Neural progenitor cell (in vitro differentiated cells): Measurements from ENCODE around the gene FAM163B. TPM values are rescaled to one million over a fixed set of nuclear protein-coding genes. Genes with fewer than 3 reads are reported as not detected.
A peak's percentile ranks its signal among the peaks of the same experiment; 100 is the strongest.

Source experiments
- DNase-seq: peaks from one replicate; pipeline ENCODE4 v3.0.0-alpha.2; 2016; ENCODE audit warnings: low spot score
- H2AFZ ChIP-seq: fragments of 200-600 bp; sonication (generic); replicated peaks from 2 replicates; pipeline ENCODE4 v1.6.1; 2016; ENCODE audit warnings: antibody characterized with exemption
- H3F3A ChIP-seq: fragments of 200-600 bp; sonication (generic); 2 replicates; pipeline ENCODE4 v1.6.1; 2016; ENCODE audit warnings: antibody characterized with exemption, low read depth
- H3K27ac ChIP-seq: fragments of 200-600 bp; sonication (generic); 2 replicates; pipeline ENCODE4 v1.5.1; 2016; ENCODE audit warnings: mild to moderate bottlenecking
- H3K27me3 ChIP-seq: fragments of 200-600 bp; sonication (generic); 2 replicates; pipeline ENCODE4 v1.6.1; 2016; ENCODE audit warnings: mild to moderate bottlenecking, moderate library complexity
- H3K36me3 ChIP-seq: fragments of 200-600 bp; sonication (generic); 2 replicates; pipeline ENCODE4 v1.5.1; 2016
- H3K4me1 ChIP-seq: fragments of 200-600 bp; sonication (generic); 2 replicates; pipeline ENCODE4 v1.6.1; 2016; ENCODE audit warnings: mixed run types
- H3K4me2 ChIP-seq: fragments of 200-600 bp; sonication (generic); 2 replicates; pipeline ENCODE4 v1.6.1; 2016
- H3K4me3 ChIP-seq: fragments of 200-600 bp; sonication (generic); 2 replicates; pipeline ENCODE4 v1.5.1; 2016
- H3K79me2 ChIP-seq: fragments of 200-600 bp; sonication (generic); 2 replicates; pipeline ENCODE4 v1.6.1; 2016; ENCODE audit warnings: low read depth
- H3K9ac ChIP-seq: fragments of 200-600 bp; sonication (generic); 2 replicates; pipeline ENCODE4 v1.6.1; 2016
- H3K9me3 ChIP-seq: fragments of 200-600 bp; sonication (generic); 2 replicates; pipeline ENCODE4 v1.5.1; 2016; ENCODE audit warnings: low read depth
- H4K20me1 ChIP-seq: fragments of 200-600 bp; sonication (generic); 2 replicates; pipeline ENCODE4 v1.6.1; 2016; ENCODE audit warnings: low read depth
- H3K27ac Mint-ChIP-seq: 3 replicates; pipeline ENCODE4 v1.8.0; 2021; ENCODE audit warnings: mixed read lengths
- H3K27me3 Mint-ChIP-seq: 2 replicates; pipeline ENCODE4 v1.8.0; 2022; ENCODE audit warnings: low read depth, mild to moderate bottlenecking, inconsistent platforms, moderate library complexity, mixed read lengths; ENCODE audit not compliant: insufficient read depth
- H3K36me3 Mint-ChIP-seq: 3 replicates; pipeline ENCODE4 v1.8.0; 2021; ENCODE audit warnings: mixed read lengths
- H3K4me1 Mint-ChIP-seq: 3 replicates; pipeline ENCODE4 v1.8.0; 2021; ENCODE audit warnings: mixed read lengths
- H3K4me3 Mint-ChIP-seq: 3 replicates; pipeline ENCODE4 v1.8.0; 2021; ENCODE audit warnings: mild to moderate bottlenecking, moderate library complexity, mixed read lengths
- H3K9me3 Mint-ChIP-seq: 3 replicates; pipeline ENCODE4 v1.8.0; 2020; ENCODE audit warnings: mixed read lengths
- EZH2 ChIP-seq: fragments of 200-600 bp; sonication (generic); IDR thresholded peaks from 2 replicates; pipeline ENCODE4 v1.6.1; 2017; ENCODE audit warnings: antibody characterized with exemption, mild to moderate bottlenecking, moderate library complexity
- EZH2phosphoT487 ChIP-seq: fragments of 200-600 bp; sonication (generic); IDR thresholded peaks from 2 replicates; pipeline ENCODE4 v1.6.1; 2017; ENCODE audit warnings: antibody characterized with exemption
- total RNA-seq: library from RNA; depleted of rRNA; stranded (reverse); fragments of >200 nt; gene quantifications from 2 replicates; pipeline ENCODE4 v1.2.3, GENCODE V29; 2015; ENCODE audit warnings: low replicate concordance
- TF ChIP-seq, protein P1 (sequence below): fragments of 200-600 bp; sonication (generic); IDR thresholded peaks from 2 replicates; pipeline ENCODE4 v1.5.1; 2017; ENCODE audit warnings: antibody characterized with exemption, mild to moderate bottlenecking

Gene FAM163B
- total RNA-seq, 1 donor from 2014 or later: not detected

DNA sequence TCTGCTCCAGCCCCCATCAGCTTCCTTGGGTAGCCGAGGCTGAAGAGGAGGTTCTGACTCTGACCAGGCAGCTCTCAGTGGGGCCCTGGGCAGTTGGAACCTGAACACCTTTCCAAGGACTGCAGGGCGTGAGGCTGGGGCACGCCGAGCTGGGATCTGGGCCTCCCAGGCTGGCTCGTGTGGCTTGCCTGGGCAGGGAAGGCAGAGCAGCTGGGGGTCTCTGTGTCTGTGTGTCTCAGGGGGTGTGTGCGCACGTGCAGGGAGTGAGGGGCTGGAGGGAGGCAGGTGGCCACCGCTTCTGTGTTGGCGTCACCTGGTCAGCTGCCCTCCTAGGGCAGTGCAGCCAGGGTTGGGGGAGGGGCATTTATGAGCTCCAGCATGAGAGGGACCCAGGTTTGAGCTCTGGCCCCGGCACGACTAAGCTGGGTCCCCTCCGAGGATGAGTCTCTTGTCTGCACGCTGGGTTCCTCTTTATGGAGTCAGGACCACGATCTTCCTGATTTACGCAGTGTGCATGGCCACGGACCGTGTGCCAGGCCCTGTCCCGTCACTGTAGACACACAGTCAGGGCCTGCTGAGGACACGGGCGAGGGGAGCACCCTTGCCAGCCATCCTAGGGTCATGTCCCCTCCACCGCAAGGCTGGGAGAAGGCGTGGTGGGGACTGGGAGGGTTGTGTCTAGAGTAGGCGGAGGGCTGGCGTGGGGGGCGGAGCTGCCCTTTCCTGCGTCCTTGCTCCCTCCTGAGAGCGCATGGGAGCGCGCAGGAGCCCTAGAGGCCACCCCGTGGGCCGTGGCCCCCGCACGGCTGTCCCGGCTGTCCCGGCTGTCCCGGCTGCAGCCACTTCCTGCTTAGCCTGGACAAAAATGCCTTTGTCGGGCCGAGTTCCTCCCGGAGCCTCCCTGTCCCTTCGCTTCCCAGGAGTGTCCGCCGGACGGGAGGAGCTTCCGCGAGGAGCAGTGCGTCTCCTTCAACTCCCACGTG lies 70.0 kb downstream of the FAM163B start:
- peaks cover 2% of the 10 kb centered on the region for H3K27me3 Mint-ChIP-seq
- no peaks in the 10 kb centered on the region for H3K9me3 ChIP-seq
- H3K79me2 ChIP-seq: no peaks in the 10 kb centered on the region
- no peaks in the 10 kb centered on the region for H3F3A ChIP-seq
- no peak for TF ChIP-seq EZH2phosphoT487
- no peak for TF ChIP-seq EZH2
- TF ChIP-seq, protein P1, sequence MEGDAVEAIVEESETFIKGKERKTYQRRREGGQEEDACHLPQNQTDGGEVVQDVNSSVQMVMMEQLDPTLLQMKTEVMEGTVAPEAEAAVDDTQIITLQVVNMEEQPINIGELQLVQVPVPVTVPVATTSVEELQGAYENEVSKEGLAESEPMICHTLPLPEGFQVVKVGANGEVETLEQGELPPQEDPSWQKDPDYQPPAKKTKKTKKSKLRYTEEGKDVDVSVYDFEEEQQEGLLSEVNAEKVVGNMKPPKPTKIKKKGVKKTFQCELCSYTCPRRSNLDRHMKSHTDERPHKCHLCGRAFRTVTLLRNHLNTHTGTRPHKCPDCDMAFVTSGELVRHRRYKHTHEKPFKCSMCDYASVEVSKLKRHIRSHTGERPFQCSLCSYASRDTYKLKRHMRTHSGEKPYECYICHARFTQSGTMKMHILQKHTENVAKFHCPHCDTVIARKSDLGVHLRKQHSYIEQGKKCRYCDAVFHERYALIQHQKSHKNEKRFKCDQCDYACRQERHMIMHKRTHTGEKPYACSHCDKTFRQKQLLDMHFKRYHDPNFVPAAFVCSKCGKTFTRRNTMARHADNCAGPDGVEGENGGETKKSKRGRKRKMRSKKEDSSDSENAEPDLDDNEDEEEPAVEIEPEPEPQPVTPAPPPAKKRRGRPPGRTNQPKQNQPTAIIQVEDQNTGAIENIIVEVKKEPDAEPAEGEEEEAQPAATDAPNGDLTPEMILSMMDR: no peak
- no peaks in the 10 kb centered on the region for H3K9me3 Mint-ChIP-seq
- no peaks in the 10 kb centered on the region for H3K36me3 Mint-ChIP-seq
- H3K36me3 ChIP-seq: no peaks in the 10 kb centered on the region
- peaks cover 15% of the 10 kb centered on the region for H3K4me1 ChIP-seq
- H3K9ac ChIP-seq: no peak overlapping the region
- peak overlapping the region; percentile 46 for H3K27ac Mint-ChIP-seq
- no peak overlapping the region for H3K4me3 Mint-ChIP-seq
- H3K4me1 Mint-ChIP-seq: peaks cover 21% of the 10 kb centered on the region
- peak; percentile 40 for DNase-seq
- peak overlapping the region; percentile 11 for H3K4me2 ChIP-seq
- H2AFZ ChIP-seq: no peak overlapping the region
- H3K4me3 ChIP-seq: no peak overlapping the region
- no peaks in the 10 kb centered on the region for H4K20me1 ChIP-seq
- no peak overlapping the region for H3K27ac ChIP-seq
- H3K27me3 ChIP-seq: peaks cover 10% of the 10 kb centered on the region

- peaks cover 20% of the 10 kb centered on the region for H3K27me3 ChIP-seq
- H3K27ac ChIP-seq: no peak overlapping the region
- H3K36me3 Mint-ChIP-seq: no peaks in the 10 kb centered on the region
- no peaks in the 10 kb centered on the region for H3K9me3 ChIP-seq
- peaks cover 23% of the 10 kb centered on the region for H3K4me1 Mint-ChIP-seq
- H3K9ac ChIP-seq: no peak overlapping the region
- no peak overlapping the region for H2AFZ ChIP-seq
- no peaks in the 10 kb centered on the region for H3K36me3 ChIP-seq
- DNase-seq: no peak
- no peaks in the 10 kb centered on the region for H3K79me2 ChIP-seq
- H4K20me1 ChIP-seq: no peaks in the 10 kb centered on the region
- peak overlapping the region; percentile 76 for H3K27ac Mint-ChIP-seq
- no peak for TF ChIP-seq EZH2
- H3K4me1 ChIP-seq: peaks cover 21% of the 10 kb centered on the region
- no peaks in the 10 kb centered on the region for H3F3A ChIP-seq
- no peaks in the 10 kb centered on the region for H3K9me3 Mint-ChIP-seq
- no peak overlapping the region for H3K4me3 Mint-ChIP-seq
- no peak overlapping the region for H3K4me3 ChIP-seq
- H3K4me2 ChIP-seq: no peak overlapping the region
- H3K27me3 Mint-ChIP-seq: peaks cover 6% of the 10 kb centered on the region
Measured at GRCh38 chr9:133538176-133538575, 71.0 kb downstream of the FAM163B start.

GRCh38 chr9:133537257-133537656 lies 71.9 kb downstream of the FAM163B start:
- Mint-ChIP-seq H3K27ac (no peak overlapping the region), H3K9me3 (no peaks in the 10 kb centered on the region), H3K36me3 (no peaks in the 10 kb centered on the region), H3K4me1 (peaks cover 29% of the 10 kb centered on the region), H3K4me3 (no peak overlapping the region), H3K27me3 (peaks cover 9% of the 10 kb centered on the region)
- H3K36me3 ChIP-seq: no peaks in the 10 kb centered on the region
- no peak overlapping the region for H3K9ac ChIP-seq
- no peaks in the 10 kb centered on the region for H3K9me3 ChIP-seq
- H3K79me2 ChIP-seq: no peaks in the 10 kb centered on the region
- no peaks in the 10 kb centered on the region for H3F3A ChIP-seq
- peaks cover 21% of the 10 kb centered on the region for H3K27me3 ChIP-seq
- no peak for TF ChIP-seq EZH2phosphoT487
- no peak for TF ChIP-seq EZH2
- TF ChIP-seq, protein P1: no peak
- no peak overlapping the region for H3K4me3 ChIP-seq
- no peak overlapping the region for H3K27ac ChIP-seq
- H3K4me2 ChIP-seq: no peak overlapping the region
- peaks cover 21% of the 10 kb centered on the region for H3K4me1 ChIP-seq
- no peak overlapping the region for H2AFZ ChIP-seq
- DNase-seq: no peak
- no peaks in the 10 kb centered on the region for H4K20me1 ChIP-seq

DNA sequence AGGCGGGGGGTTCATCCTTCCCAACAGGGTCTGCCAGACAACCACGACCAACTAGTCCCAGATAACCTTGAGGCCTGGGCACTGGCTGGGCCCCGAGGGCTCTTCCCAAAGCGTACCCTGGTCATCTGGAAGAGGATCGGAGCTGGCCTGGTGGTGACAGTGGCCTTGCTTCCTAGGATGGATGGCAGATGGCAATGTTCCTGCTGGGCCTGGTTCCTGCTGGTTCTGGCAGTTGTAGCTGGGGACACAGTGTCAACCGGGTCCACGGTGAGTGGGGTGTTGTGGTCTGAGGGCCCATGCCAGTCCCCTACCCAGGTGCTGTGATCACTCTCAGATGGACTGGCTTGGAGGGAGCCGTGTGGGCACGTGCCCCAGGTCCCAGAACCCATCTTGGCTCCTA lies 72.7 kb downstream of the FAM163B start:
- Histone ChIP-seq H3K27me3 (peaks cover 21% of the 10 kb centered on the region), H3K27ac (no peak overlapping the region), H3K4me2 (no peak overlapping the region), H3K79me2 (no peaks in the 10 kb centered on the region), H3F3A (no peaks in the 10 kb centered on the region), H3K9ac (no peak overlapping the region), H3K4me1 (peaks cover 21% of the 10 kb centered on the region), H3K9me3 (no peaks in the 10 kb centered on the region), H3K36me3 (no peaks in the 10 kb centered on the region), H4K20me1 (no peaks in the 10 kb centered on the region), H3K4me3 (no peak overlapping the region), H2AFZ (no peak overlapping the region)
- TF ChIP-seq, protein P1: no peak
- TF ChIP-seq EZH2: no peak
- no peak for TF ChIP-seq EZH2phosphoT487
- no peak overlapping the region for H3K27ac Mint-ChIP-seq
- H3K4me1 Mint-ChIP-seq: peaks cover 33% of the 10 kb centered on the region
- no peak for DNase-seq
- no peaks in the 10 kb centered on the region for H3K9me3 Mint-ChIP-seq
- no peak overlapping the region for H3K4me3 Mint-ChIP-seq
- peaks cover 9% of the 10 kb centered on the region for H3K27me3 Mint-ChIP-seq
- H3K36me3 Mint-ChIP-seq: no peaks in the 10 kb centered on the region
